Trophoblast cell (in vitro differentiated cells and primary cell): ENCODE measurements around the gene TOGARAM1.

Experiments used
- DNase-seq, 2 donors: peaks; one replicate each; pipeline ENCODE4 v3.0.0-alpha.2; 2016
- H2AFZ ChIP-seq: 2 replicates; pipeline ENCODE4 v1.6.1; 2013; ENCODE audit warnings: low read length, moderate library complexity, mild to moderate bottlenecking; ENCODE audit not compliant: insufficient read depth, poor library complexity
- H2AK5ac ChIP-seq: 2 replicates; pipeline ENCODE4 v1.6.1; 2013; ENCODE audit warnings: mild to moderate bottlenecking, low read length
- H2BK120ac ChIP-seq: 2 replicates; pipeline ENCODE4 v1.6.1; 2013; ENCODE audit warnings: low read length, mild to moderate bottlenecking, moderate library complexity; ENCODE audit not compliant: insufficient read depth, poor library complexity
- H2BK12ac ChIP-seq: 2 replicates; pipeline ENCODE4 v1.6.1; 2013; ENCODE audit warnings: mild to moderate bottlenecking, low read length, moderate library complexity
- H2BK5ac ChIP-seq: 2 replicates; pipeline ENCODE4 v1.6.1; 2013; ENCODE audit warnings: low read length, low read depth, moderate library complexity, mild to moderate bottlenecking; ENCODE audit not compliant: poor library complexity
- H3K14ac ChIP-seq: 2 replicates; pipeline ENCODE4 v1.6.1; 2013; ENCODE audit warnings: mild to moderate bottlenecking, low read length
- H3K18ac ChIP-seq: 2 replicates; pipeline ENCODE4 v1.6.1; 2013; ENCODE audit warnings: mild to moderate bottlenecking, low read length
- H3K23ac ChIP-seq: 2 replicates; pipeline ENCODE4 v1.6.1; 2013; ENCODE audit warnings: low read length
- H3K27ac ChIP-seq: 2 replicates; pipeline ENCODE4 v1.5.1; 2013; ENCODE audit warnings: low read depth, mild to moderate bottlenecking, inconsistent platforms, low read length, moderate library complexity
- H3K27me3 ChIP-seq: 2 replicates; pipeline ENCODE4 v1.6.1; 2013; ENCODE audit warnings: inconsistent platforms, mild to moderate bottlenecking, low read length, moderate library complexity; ENCODE audit not compliant: insufficient read depth
- H3K36me3 ChIP-seq, 2 experiments: 1 replicate in 1 of 2; 2 replicates in 1 of 2; pipeline ENCODE4 v1.6.1; 2013; ENCODE audit warnings: low read length in 2 of 2, mild to moderate bottlenecking in 2 of 2, moderate library complexity in 1 of 2; ENCODE audit not compliant: insufficient read depth in 2 of 2, control insufficient read depth in 1 of 2
- H3K4ac ChIP-seq: 2 replicates; pipeline ENCODE4 v1.6.1; 2013; ENCODE audit warnings: low read depth, mild to moderate bottlenecking, low read length, moderate library complexity
- H3K4me1 ChIP-seq, 2 experiments: 1 replicate in 1 of 2; 2 replicates in 1 of 2; pipeline ENCODE4 v1.6.1; 2013; ENCODE audit warnings: low read length in 2 of 2, mild to moderate bottlenecking in 2 of 2, moderate library complexity in 1 of 2; ENCODE audit not compliant: insufficient read depth in 2 of 2, control insufficient read depth in 1 of 2
- H3K4me2 ChIP-seq: 2 replicates; pipeline ENCODE4 v1.6.1; 2013; ENCODE audit warnings: inconsistent platforms, mild to moderate bottlenecking, low read length, moderate library complexity
- H3K4me3 ChIP-seq: 2 replicates; pipeline ENCODE4 v1.5.1; 2013; ENCODE audit warnings: mild to moderate bottlenecking, low read depth, low read length, inconsistent platforms
- H3K79me1 ChIP-seq: one replicate; pipeline ENCODE4 v1.6.1; 2013; ENCODE audit warnings: low read length
- H3K79me2 ChIP-seq: 2 replicates; pipeline ENCODE4 v1.6.1; 2013; ENCODE audit warnings: low read length, mild to moderate bottlenecking; ENCODE audit not compliant: control insufficient read depth, insufficient read depth, poor library complexity
- H3K9ac ChIP-seq: 2 replicates; pipeline ENCODE4 v1.6.1; 2013; ENCODE audit warnings: mild to moderate bottlenecking, low read length
- H3K9me3 ChIP-seq: 2 replicates; pipeline ENCODE4 v1.6.1; 2013; ENCODE audit warnings: low read depth, mild to moderate bottlenecking, control low read depth, inconsistent platforms, low read length; ENCODE audit not compliant: insufficient read depth
- H4K12ac ChIP-seq: 2 replicates; pipeline ENCODE4 v1.6.1; 2013; ENCODE audit warnings: low read depth, mild to moderate bottlenecking, low read length, moderate library complexity
- H4K8ac ChIP-seq: 2 replicates; pipeline ENCODE4 v1.6.1; 2013; ENCODE audit warnings: low read depth, mild to moderate bottlenecking, low read length, moderate library complexity
- H4K91ac ChIP-seq: one replicate; pipeline ENCODE4 v1.6.1; 2013; ENCODE audit warnings: low read depth, mild to moderate bottlenecking, low read length, moderate library complexity
- WGBS: extraction: QIAGEN DNeasy Blood & Tissue Kit; methylation state at CpG from one replicate; pipeline ENCODE4 v1.1.7; 2013; ENCODE audit warnings: missing lambda C conversion rate; ENCODE audit not compliant: insufficient read length, insufficient coverage; ENCODE audit errors: extremely low coverage; 5-methylcytosine and 5-hydroxymethylcytosine counted together

Gene TOGARAM1

GRCh38 chr14:44962334-44963043 lies 499 bp downstream of the TOGARAM1 start:
- no peaks in the 10 kb centered on the region for H3K36me3 ChIP-seq
- no peak overlapping the region for H2BK5ac ChIP-seq
- peaks cover 3% of the 10 kb centered on the region for H3K79me2 ChIP-seq
- no peak overlapping the region for H2AK5ac ChIP-seq
- no CpG with 5 or more reads among the region's 39 CpGs for WGBS
- H2AFZ ChIP-seq: peak overlapping the region; percentile 63
- H3K9me3 ChIP-seq: no peaks in the 10 kb centered on the region
- H3K23ac ChIP-seq: no peak overlapping the region
- H3K4me2 ChIP-seq: peak overlapping the region; percentile 78
- H3K18ac ChIP-seq: no peak overlapping the region
- H3K27ac ChIP-seq: peak overlapping the region; percentile 34
- H3K14ac ChIP-seq: peak overlapping the region; percentile 11
- peak overlapping the region; percentile 50 for H4K8ac ChIP-seq
- H2BK120ac ChIP-seq: no peak overlapping the region
- H3K4ac ChIP-seq: no peak overlapping the region
- peak overlapping the region; percentile 76 for H3K4me3 ChIP-seq
- H4K91ac ChIP-seq: peak overlapping the region; percentile 29
- no peaks in the 10 kb centered on the region for H3K27me3 ChIP-seq
- H3K79me1 ChIP-seq: peaks cover 4% of the 10 kb centered on the region
- H2BK12ac ChIP-seq: no peak overlapping the region
- peaks cover 10 to 14% of the 10 kb centered on the region in 2 experiments for H3K4me1 ChIP-seq
- peak overlapping the region; percentile 72 for H4K12ac ChIP-seq
- peak overlapping the region; percentile 22 for H3K9ac ChIP-seq
- DNase-seq: peak; percentile 1 to 32

DNA sequence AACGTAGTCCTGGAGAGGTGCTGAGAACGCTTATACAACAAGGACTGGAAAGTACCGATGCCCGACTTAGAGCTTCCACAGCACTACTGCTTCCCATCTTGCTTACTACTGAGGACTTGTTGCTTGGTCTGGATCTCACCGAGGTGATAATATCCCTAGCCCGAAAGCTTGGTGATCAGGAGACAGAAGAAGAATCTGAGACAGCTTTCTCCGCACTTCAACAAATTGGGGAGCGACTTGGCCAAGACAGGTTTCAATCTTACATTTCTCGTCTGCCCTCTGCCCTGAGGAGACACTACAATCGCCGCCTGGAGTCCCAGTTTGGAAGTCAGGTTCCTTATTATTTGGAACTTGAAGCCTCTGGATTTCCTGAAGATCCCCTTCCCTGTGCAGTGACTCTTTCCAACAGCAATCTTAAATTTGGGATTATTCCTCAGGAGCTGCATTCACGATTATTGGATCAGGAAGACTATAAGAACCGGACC lies 1.1 kb downstream of the TOGARAM1 start:
- H3K4ac ChIP-seq: no peak overlapping the region
- no CpG with 5 or more reads among the region's 13 CpGs for WGBS
- DNase-seq: no peak

DNA sequence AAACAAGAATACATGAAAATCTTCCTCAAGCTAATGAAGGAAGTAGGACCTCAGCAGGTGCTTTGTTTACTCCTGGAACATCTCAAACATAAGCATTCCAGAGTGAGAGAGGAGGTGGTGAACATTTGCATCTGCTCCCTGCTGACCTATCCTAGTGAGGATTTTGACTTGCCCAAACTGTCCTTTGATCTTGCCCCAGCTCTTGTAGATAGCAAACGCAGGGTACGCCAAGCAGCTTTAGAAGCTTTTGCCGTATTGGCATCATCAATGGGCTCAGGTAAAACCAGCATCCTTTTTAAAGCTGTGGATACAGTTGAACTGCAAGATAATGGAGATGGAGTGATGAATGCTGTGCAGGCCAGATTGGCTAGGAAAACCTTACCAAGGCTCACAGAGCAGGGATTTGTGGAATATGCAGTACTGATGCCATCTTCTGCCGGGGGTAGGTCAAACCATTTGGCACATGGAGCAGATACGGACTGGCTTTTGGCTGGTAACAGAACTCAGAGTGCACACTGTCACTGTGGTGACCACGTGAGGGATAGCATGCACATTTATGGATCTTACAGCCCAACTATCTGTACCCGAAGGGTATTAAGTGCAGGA lies 1.9 kb downstream of the TOGARAM1 start:
- WGBS: no CpG with 5 or more reads among the region's 7 CpGs
- no peak overlapping the region for H3K23ac ChIP-seq
- no peak overlapping the region for H3K18ac ChIP-seq
- no peak overlapping the region for H3K9ac ChIP-seq
- peaks cover 10 to 14% of the 10 kb centered on the region in 2 experiments for H3K4me1 ChIP-seq
- H3K14ac ChIP-seq: no peak overlapping the region
- H2BK5ac ChIP-seq: no peak overlapping the region
- H3K27ac ChIP-seq: no peak overlapping the region
- H4K91ac ChIP-seq: no peak overlapping the region
- no peak overlapping the region for H2BK120ac ChIP-seq
- DNase-seq: no peak
- no peak overlapping the region for H3K4me3 ChIP-seq
- H3K27me3 ChIP-seq: no peaks in the 10 kb centered on the region
- no peak overlapping the region for H2AK5ac ChIP-seq
- H3K4ac ChIP-seq: peak overlapping the region; percentile 22
- H2BK12ac ChIP-seq: no peak overlapping the region
- H3K79me1 ChIP-seq: peaks cover 4% of the 10 kb centered on the region
- no peaks in the 10 kb centered on the region for H3K9me3 ChIP-seq
- no peaks in the 10 kb centered on the region for H3K36me3 ChIP-seq
- H3K4me2 ChIP-seq: peak overlapping the region; percentile 78
- peaks cover 3% of the 10 kb centered on the region for H3K79me2 ChIP-seq
- H4K8ac ChIP-seq: no peak overlapping the region
- no peak overlapping the region for H2AFZ ChIP-seq
- H4K12ac ChIP-seq: no peak overlapping the region

More for the DNA sequence above, 1.1 kb downstream of the TOGARAM1 start:
- no peak overlapping the region for H2BK12ac ChIP-seq
- no peak overlapping the region for H3K23ac ChIP-seq
- peak overlapping the region; percentile 76 for H3K4me3 ChIP-seq
- H4K91ac ChIP-seq: no peak overlapping the region
- no peaks in the 10 kb centered on the region for H3K9me3 ChIP-seq
- peaks cover 3% of the 10 kb centered on the region for H3K79me2 ChIP-seq
- H3K4me2 ChIP-seq: peak overlapping the region; percentile 78
- H3K27me3 ChIP-seq: no peaks in the 10 kb centered on the region
- H3K27ac ChIP-seq: no peak overlapping the region
- H2BK5ac ChIP-seq: no peak overlapping the region
- H2BK120ac ChIP-seq: no peak overlapping the region
- H3K9ac ChIP-seq: peak overlapping the region; percentile 22
- no peak overlapping the region for H4K12ac ChIP-seq
- peaks cover 4% of the 10 kb centered on the region for H3K79me1 ChIP-seq
- H2AFZ ChIP-seq: no peak overlapping the region
- H3K4me1 ChIP-seq: peaks cover 10 to 14% of the 10 kb centered on the region in 2 experiments
- no peak overlapping the region for H2AK5ac ChIP-seq
- no peak overlapping the region for H3K18ac ChIP-seq
- H3K14ac ChIP-seq: no peak overlapping the region
- H4K8ac ChIP-seq: no peak overlapping the region
- H3K36me3 ChIP-seq: no peaks in the 10 kb centered on the region

GRCh38 chr14:44966601-44967336 lies 4.8 kb downstream of the TOGARAM1 start:
- no peaks in the 10 kb centered on the region for H3K9me3 ChIP-seq
- H3K79me2 ChIP-seq: no peaks in the 10 kb centered on the region
- no peak overlapping the region for H3K27ac ChIP-seq
- no peak overlapping the region for H3K23ac ChIP-seq
- peaks cover 10 to 14% of the 10 kb centered on the region in 2 experiments for H3K4me1 ChIP-seq
- H2AFZ ChIP-seq: no peak overlapping the region
- no peaks in the 10 kb centered on the region for H3K79me1 ChIP-seq
- H3K14ac ChIP-seq: no peak overlapping the region
- no peak overlapping the region for H3K4me2 ChIP-seq
- no peak overlapping the region for H2BK12ac ChIP-seq
- no peak overlapping the region for H3K18ac ChIP-seq
- WGBS: no CpG with 5 or more reads among the region's 4 CpGs
- no peaks in the 10 kb centered on the region for H3K27me3 ChIP-seq
- no peak for DNase-seq
- H2BK5ac ChIP-seq: no peak overlapping the region
- no peaks in the 10 kb centered on the region for H3K36me3 ChIP-seq
- H2BK120ac ChIP-seq: no peak overlapping the region
- no peak overlapping the region for H4K8ac ChIP-seq
- H2AK5ac ChIP-seq: no peak overlapping the region
- H3K4ac ChIP-seq: peak overlapping the region; percentile 72
- H3K9ac ChIP-seq: no peak overlapping the region
- no peak overlapping the region for H3K4me3 ChIP-seq
- no peak overlapping the region for H4K12ac ChIP-seq
- no peak overlapping the region for H4K91ac ChIP-seq
